H1 (cell line): Measurements from ENCODE around the gene PDZRN3. TPM values are rescaled to one million over a fixed set of nuclear protein-coding genes. Genes with fewer than 3 reads are reported as not detected.

ENCODE experiments used
- EP300 ChIP-seq, 2 experiments: IDR thresholded peaks; 1 replicate in 1 of 2; 2 replicates in 1 of 2; pipeline ENCODE4 v1.6.1; 2011 to 2012; ENCODE audit warnings: low read depth in 2 of 2, low read length in 2 of 2, mild to moderate bottlenecking in 2 of 2, borderline replicate concordance in 1 of 2, inconsistent platforms in 1 of 2, moderate library complexity in 1 of 2
- KDM5A ChIP-seq: fragments of 200-600 bp; IDR thresholded peaks from 2 replicates; pipeline ENCODE4 v1.7.1; 2012; ENCODE audit warnings: mild to moderate bottlenecking, low read length, inconsistent platforms, mixed read lengths
- RBBP5 ChIP-seq: IDR thresholded peaks from 2 replicates; pipeline ENCODE4 v1.7.1; 2012; ENCODE audit warnings: low read depth, mild to moderate bottlenecking, inconsistent platforms, low read length, moderate library complexity, borderline replicate concordance
- TAF1 ChIP-seq: IDR thresholded peaks from 2 replicates; pipeline ENCODE4 v1.6.1; 2011; ENCODE audit warnings: mild to moderate bottlenecking, low read depth, low read length
- TAF7 ChIP-seq: optimal IDR thresholded peaks from 2 replicates; pipeline ENCODE3; 2011; ENCODE audit warnings: low read depth, mild to moderate bottlenecking, inconsistent platforms, low read length, moderate library complexity, borderline replicate concordance
- polyA plus RNA-seq, 7 experiments: library from polyadenylated mRNA; depleted of rRNA in 3 of 7; stranded (reverse) in 5 of 7; unstranded in 2 of 7; fragments of >200 nt in 5 of 7; fragments of 200-250 nt in 2 of 7; gene quantifications; 1 replicate in 5 of 7; 2 replicates in 1 of 7; 4 replicates in 1 of 7; pipeline versions ENCODE4 v1.2.1 to v1.2.3, GENCODE V29; 2011 to 2013; ENCODE audit warnings: missing spikeins in 2 of 7, mixed read lengths in 2 of 7
- total RNA-seq: library from RNA; stranded (reverse); fragmentation: NEBNext Ultra II Directional; extraction: Animal tissue kit (Norgen Biotek cat#: 25700); gene quantifications from 2 replicates; pipeline ENCODE4 v1.2.1, GENCODE V29; 2021
- TF ChIP-seq, protein P1 (sequence below): fragments of 300-600 bp; sonication (generic); IDR thresholded peaks from 2 replicates; pipeline ENCODE4 v1.7.1; 2012; ENCODE audit warnings: low read length, moderate library complexity, mild to moderate bottlenecking, inconsistent platforms; ENCODE audit not compliant: insufficient replicate concordance
- TF ChIP-seq, protein P2 (sequence below): IDR thresholded peaks from 2 replicates; pipeline ENCODE4 v1.6.1; 2012; ENCODE audit warnings: inconsistent platforms
- TF ChIP-seq, protein P3 (sequence below), 3 experiments: IDR thresholded peaks; 1 replicate in 2 of 3; 2 replicates in 1 of 3; pipeline versions ENCODE4 v1.5.1 to v1.6.1; 2011; ENCODE audit warnings: low read length in 3 of 3, mild to moderate bottlenecking in 3 of 3, inconsistent platforms in 2 of 3, low read depth in 1 of 3, moderate library complexity in 1 of 3; ENCODE audit not compliant: insufficient read depth in 1 of 3; ENCODE audit errors: control extremely low read depth in 1 of 3

PDZRN3 gene
- total and polyA plus RNA-seq, 2 of the 8 experiments (the other 6 are each of a cell fraction or from before 2014, with no cell fraction given), result 4.2 to 20.5 TPM

DNA sequence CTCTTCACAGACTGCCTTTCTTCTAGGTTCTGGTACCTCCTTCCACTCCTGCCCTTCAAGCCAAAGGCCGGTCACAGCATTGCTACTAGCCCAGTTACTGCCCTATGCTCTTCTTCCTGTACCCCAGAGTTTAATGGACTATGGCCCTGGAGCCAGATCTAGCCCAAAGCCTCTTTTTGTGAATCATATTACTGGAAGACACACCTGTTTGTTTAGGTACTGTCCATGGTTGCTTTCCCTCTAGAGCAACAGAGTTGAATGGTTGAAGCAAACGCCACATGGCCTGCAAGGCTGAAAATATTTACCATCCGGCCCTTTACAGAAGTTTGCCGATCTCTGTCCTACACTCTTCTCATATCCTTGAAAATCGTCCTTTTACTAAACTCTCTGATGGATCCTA, 47.0 kb downstream of the PDZRN3 start (continued):
- TF ChIP-seq, protein P1, sequence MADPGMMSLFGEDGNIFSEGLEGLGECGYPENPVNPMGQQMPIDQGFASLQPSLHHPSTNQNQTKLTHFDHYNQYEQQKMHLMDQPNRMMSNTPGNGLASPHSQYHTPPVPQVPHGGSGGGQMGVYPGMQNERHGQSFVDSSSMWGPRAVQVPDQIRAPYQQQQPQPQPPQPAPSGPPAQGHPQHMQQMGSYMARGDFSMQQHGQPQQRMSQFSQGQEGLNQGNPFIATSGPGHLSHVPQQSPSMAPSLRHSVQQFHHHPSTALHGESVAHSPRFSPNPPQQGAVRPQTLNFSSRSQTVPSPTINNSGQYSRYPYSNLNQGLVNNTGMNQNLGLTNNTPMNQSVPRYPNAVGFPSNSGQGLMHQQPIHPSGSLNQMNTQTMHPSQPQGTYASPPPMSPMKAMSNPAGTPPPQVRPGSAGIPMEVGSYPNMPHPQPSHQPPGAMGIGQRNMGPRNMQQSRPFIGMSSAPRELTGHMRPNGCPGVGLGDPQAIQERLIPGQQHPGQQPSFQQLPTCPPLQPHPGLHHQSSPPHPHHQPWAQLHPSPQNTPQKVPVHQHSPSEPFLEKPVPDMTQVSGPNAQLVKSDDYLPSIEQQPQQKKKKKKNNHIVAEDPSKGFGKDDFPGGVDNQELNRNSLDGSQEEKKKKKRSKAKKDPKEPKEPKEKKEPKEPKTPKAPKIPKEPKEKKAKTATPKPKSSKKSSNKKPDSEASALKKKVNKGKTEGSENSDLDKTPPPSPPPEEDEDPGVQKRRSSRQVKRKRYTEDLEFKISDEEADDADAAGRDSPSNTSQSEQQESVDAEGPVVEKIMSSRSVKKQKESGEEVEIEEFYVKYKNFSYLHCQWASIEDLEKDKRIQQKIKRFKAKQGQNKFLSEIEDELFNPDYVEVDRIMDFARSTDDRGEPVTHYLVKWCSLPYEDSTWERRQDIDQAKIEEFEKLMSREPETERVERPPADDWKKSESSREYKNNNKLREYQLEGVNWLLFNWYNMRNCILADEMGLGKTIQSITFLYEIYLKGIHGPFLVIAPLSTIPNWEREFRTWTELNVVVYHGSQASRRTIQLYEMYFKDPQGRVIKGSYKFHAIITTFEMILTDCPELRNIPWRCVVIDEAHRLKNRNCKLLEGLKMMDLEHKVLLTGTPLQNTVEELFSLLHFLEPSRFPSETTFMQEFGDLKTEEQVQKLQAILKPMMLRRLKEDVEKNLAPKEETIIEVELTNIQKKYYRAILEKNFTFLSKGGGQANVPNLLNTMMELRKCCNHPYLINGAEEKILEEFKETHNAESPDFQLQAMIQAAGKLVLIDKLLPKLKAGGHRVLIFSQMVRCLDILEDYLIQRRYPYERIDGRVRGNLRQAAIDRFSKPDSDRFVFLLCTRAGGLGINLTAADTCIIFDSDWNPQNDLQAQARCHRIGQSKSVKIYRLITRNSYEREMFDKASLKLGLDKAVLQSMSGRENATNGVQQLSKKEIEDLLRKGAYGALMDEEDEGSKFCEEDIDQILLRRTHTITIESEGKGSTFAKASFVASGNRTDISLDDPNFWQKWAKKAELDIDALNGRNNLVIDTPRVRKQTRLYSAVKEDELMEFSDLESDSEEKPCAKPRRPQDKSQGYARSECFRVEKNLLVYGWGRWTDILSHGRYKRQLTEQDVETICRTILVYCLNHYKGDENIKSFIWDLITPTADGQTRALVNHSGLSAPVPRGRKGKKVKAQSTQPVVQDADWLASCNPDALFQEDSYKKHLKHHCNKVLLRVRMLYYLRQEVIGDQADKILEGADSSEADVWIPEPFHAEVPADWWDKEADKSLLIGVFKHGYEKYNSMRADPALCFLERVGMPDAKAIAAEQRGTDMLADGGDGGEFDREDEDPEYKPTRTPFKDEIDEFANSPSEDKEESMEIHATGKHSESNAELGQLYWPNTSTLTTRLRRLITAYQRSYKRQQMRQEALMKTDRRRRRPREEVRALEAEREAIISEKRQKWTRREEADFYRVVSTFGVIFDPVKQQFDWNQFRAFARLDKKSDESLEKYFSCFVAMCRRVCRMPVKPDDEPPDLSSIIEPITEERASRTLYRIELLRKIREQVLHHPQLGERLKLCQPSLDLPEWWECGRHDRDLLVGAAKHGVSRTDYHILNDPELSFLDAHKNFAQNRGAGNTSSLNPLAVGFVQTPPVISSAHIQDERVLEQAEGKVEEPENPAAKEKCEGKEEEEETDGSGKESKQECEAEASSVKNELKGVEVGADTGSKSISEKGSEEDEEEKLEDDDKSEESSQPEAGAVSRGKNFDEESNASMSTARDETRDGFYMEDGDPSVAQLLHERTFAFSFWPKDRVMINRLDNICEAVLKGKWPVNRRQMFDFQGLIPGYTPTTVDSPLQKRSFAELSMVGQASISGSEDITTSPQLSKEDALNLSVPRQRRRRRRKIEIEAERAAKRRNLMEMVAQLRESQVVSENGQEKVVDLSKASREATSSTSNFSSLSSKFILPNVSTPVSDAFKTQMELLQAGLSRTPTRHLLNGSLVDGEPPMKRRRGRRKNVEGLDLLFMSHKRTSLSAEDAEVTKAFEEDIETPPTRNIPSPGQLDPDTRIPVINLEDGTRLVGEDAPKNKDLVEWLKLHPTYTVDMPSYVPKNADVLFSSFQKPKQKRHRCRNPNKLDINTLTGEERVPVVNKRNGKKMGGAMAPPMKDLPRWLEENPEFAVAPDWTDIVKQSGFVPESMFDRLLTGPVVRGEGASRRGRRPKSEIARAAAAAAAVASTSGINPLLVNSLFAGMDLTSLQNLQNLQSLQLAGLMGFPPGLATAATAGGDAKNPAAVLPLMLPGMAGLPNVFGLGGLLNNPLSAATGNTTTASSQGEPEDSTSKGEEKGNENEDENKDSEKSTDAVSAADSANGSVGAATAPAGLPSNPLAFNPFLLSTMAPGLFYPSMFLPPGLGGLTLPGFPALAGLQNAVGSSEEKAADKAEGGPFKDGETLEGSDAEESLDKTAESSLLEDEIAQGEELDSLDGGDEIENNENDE, result no peak
- TF ChIP-seq EP300 (IDR thresholded peaks at IDR 0.05; ENCODE audit: borderline replicate concordance in 1 of 2, low read depth in 2 of 2, low read length in 2 of 2) (no peak), KDM5A (no peak), TAF1 (no peak), TAF7 (no peak), RBBP5 (no peak)
- TF ChIP-seq, protein P2, sequence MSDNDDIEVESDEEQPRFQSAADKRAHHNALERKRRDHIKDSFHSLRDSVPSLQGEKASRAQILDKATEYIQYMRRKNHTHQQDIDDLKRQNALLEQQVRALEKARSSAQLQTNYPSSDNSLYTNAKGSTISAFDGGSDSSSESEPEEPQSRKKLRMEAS, result no peak
- TF ChIP-seq, protein P3, sequence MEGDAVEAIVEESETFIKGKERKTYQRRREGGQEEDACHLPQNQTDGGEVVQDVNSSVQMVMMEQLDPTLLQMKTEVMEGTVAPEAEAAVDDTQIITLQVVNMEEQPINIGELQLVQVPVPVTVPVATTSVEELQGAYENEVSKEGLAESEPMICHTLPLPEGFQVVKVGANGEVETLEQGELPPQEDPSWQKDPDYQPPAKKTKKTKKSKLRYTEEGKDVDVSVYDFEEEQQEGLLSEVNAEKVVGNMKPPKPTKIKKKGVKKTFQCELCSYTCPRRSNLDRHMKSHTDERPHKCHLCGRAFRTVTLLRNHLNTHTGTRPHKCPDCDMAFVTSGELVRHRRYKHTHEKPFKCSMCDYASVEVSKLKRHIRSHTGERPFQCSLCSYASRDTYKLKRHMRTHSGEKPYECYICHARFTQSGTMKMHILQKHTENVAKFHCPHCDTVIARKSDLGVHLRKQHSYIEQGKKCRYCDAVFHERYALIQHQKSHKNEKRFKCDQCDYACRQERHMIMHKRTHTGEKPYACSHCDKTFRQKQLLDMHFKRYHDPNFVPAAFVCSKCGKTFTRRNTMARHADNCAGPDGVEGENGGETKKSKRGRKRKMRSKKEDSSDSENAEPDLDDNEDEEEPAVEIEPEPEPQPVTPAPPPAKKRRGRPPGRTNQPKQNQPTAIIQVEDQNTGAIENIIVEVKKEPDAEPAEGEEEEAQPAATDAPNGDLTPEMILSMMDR (IDR thresholded peaks at IDR 0.05; ENCODE audit: control extremely low read depth in 1 of 3, insufficient read depth in 1 of 3, low read depth in 1 of 3, low read length in 3 of 3), result no peak
